HK-2 (cell line): ENCODE data around the gene CYP26B1.

ENCODE experiments used
- DNase-seq: peaks from one replicate; pipeline ENCODE4 v3.0.0-alpha.2; 2018; ENCODE audit not compliant: unreplicated experiment

The CYP26B1 gene

GRCh38 chr2:72147303-72147971 lies at the start of gene CYP26B1:
CYP26B1 (minus strand) TSS chr2:72147862; CDS start chr2:72147834, 28 bp downstream.
- no peak for DNase-seq

GRCh38 chr2:72193723-72194122 lies 46.1 kb upstream of the CYP26B1 start:
- no peak for DNase-seq

- DNase-seq: no peak
Observed at GRCh38 chr2:72191441-72191840, 43.8 kb upstream of the CYP26B1 start.

GRCh38 chr2:72185206-72185605 lies 37.5 kb upstream of the CYP26B1 start:
- DNase-seq: no peak

- DNase-seq: no peak
Observed at GRCh38 chr2:72183466-72183865, 35.8 kb upstream of the CYP26B1 start.

GRCh38 chr2:72183016-72183415 lies 35.4 kb upstream of the CYP26B1 start:
- no peak for DNase-seq

GRCh38 chr2:72182547-72182946 lies 34.9 kb upstream of the CYP26B1 start:
- DNase-seq: no peak

- DNase-seq: no peak
Observed at GRCh38 chr2:72181616-72182015, 34.0 kb upstream of the CYP26B1 start.

GRCh38 chr2:72180351-72180750 lies 32.7 kb upstream of the CYP26B1 start:
- DNase-seq: no peak

GRCh38 chr2:72178551-72178950 lies 30.9 kb upstream of the CYP26B1 start:
- DNase-seq: no peak

GRCh38 chr2:72176281-72176680 lies 28.6 kb upstream of the CYP26B1 start:
- DNase-seq: no peak

GRCh38 chr2:72175636-72176035 lies 28.0 kb upstream of the CYP26B1 start:
- DNase-seq: no peak

- no peak for DNase-seq
Observed at GRCh38 chr2:72173640-72174321, 26.1 kb upstream of the CYP26B1 start.

- DNase-seq: no peak
Observed at GRCh38 chr2:72172478-72172877, 24.8 kb upstream of the CYP26B1 start.

GRCh38 chr2:72166279-72166678 lies 18.6 kb upstream of the CYP26B1 start:
- no peak for DNase-seq

- no peak for DNase-seq
Observed at GRCh38 chr2:72165792-72166191, 18.1 kb upstream of the CYP26B1 start.

- no peak for DNase-seq
Observed at GRCh38 chr2:72162574-72162973, 14.9 kb upstream of the CYP26B1 start.

GRCh38 chr2:72159211-72159993 lies 11.7 kb upstream of the CYP26B1 start:
- no peak for DNase-seq

- DNase-seq: no peak
Observed at GRCh38 chr2:72157871-72158771, 10.5 kb upstream of the CYP26B1 start.

GRCh38 chr2:72156872-72157271 lies 9.2 kb upstream of the CYP26B1 start:
- DNase-seq: no peak

- DNase-seq: no peak
Observed at GRCh38 chr2:72155737-72156136, 8.1 kb upstream of the CYP26B1 start.

GRCh38 chr2:72155151-72155550 lies 7.5 kb upstream of the CYP26B1 start:
- DNase-seq: no peak
